Hepatocyte (in vitro differentiated cells): ENCODE measurements around the gene N4BP2L1. TPM values are rescaled to one million over a fixed set of nuclear protein-coding genes. Genes with fewer than 3 reads are reported as not detected.
A peak's percentile ranks its signal among the peaks of the same experiment; 100 is the strongest.

ENCODE experiments used
- DNase-seq: peaks from one replicate; pipeline ENCODE4 v3.0.0-alpha.2; 2016; ENCODE audit warnings: low spot score
- H2AFZ ChIP-seq: fragments of 200-600 bp; sonication (generic); 2 replicates; pipeline ENCODE4 v1.6.0; 2016; ENCODE audit warnings: antibody characterized with exemption, mild to moderate bottlenecking
- H3K27ac ChIP-seq: fragments of 200-600 bp; sonication (generic); 2 replicates; pipeline ENCODE4 v1.5.1; 2016; ENCODE audit warnings: mild to moderate bottlenecking
- H3K27me3 ChIP-seq: fragments of 200-600 bp; sonication (generic); 2 replicates; pipeline ENCODE4 v1.6.1; 2016
- H3K36me3 ChIP-seq: fragments of 200-600 bp; sonication (generic); replicated peaks from 2 replicates; pipeline ENCODE4 v1.5.1; 2016; ENCODE audit warnings: low read depth; ENCODE audit not compliant: insufficient read depth
- H3K4me1 ChIP-seq: fragments of 200-600 bp; sonication (generic); 2 replicates; pipeline ENCODE4 v1.5.1; 2016; ENCODE audit warnings: mild to moderate bottlenecking, moderate library complexity; ENCODE audit not compliant: insufficient read depth
- H3K4me2 ChIP-seq: fragments of 200-600 bp; sonication (generic); 2 replicates; pipeline ENCODE4 v1.6.0; 2016
- H3K4me3 ChIP-seq: fragments of 200-600 bp; sonication (generic); 2 replicates; pipeline ENCODE4 v1.5.1; 2016; ENCODE audit warnings: mild to moderate bottlenecking
- H3K79me2 ChIP-seq: fragments of 200-600 bp; sonication (generic); 2 replicates; pipeline ENCODE4 v1.6.0; 2017; ENCODE audit warnings: mild to moderate bottlenecking
- H3K9me2 ChIP-seq: fragments of 200-600 bp; sonication (generic); replicated peaks from 2 replicates; pipeline ENCODE4 v1.6.0; 2017; ENCODE audit warnings: mild to moderate bottlenecking; ENCODE audit not compliant: insufficient read depth
- H3K9me3 ChIP-seq: fragments of 200-600 bp; sonication (generic); 2 replicates; pipeline ENCODE4 v1.5.1; 2016; ENCODE audit warnings: low read depth, mild to moderate bottlenecking
- H4K20me1 ChIP-seq: fragments of 200-600 bp; sonication (generic); 2 replicates; pipeline ENCODE4 v1.6.0; 2016; ENCODE audit warnings: mild to moderate bottlenecking; ENCODE audit not compliant: insufficient read depth, poor library complexity, severe bottlenecking
- CTCF ChIP-seq: fragments of 200-600 bp; sonication (generic); IDR thresholded peaks from 2 replicates; pipeline ENCODE4 v1.5.1; 2016; ENCODE audit warnings: antibody characterized with exemption, mild to moderate bottlenecking; ENCODE audit not compliant: poor library complexity
- EZH2 ChIP-seq: fragments of 200-600 bp; sonication (generic); IDR thresholded peaks from 2 replicates; pipeline ENCODE4 v1.6.1; 2016; ENCODE audit warnings: antibody characterized with exemption, mild to moderate bottlenecking, borderline replicate concordance
- EZH2phosphoT487 ChIP-seq: fragments of 200-600 bp; sonication (generic); IDR thresholded peaks from one replicate; pipeline ENCODE4 v1.6.1; 2018; ENCODE audit warnings: antibody characterized with exemption, mild to moderate bottlenecking, low read depth, moderate library complexity; ENCODE audit not compliant: unreplicated experiment, severe bottlenecking
- WGBS: methylation state at CpG from one replicate; pipeline ENCODE4 v1.1.6; 2016; ENCODE audit warnings: low lambda C conversion rate; ENCODE audit errors: missing lambda C conversion rate; 5-methylcytosine and 5-hydroxymethylcytosine counted together
- polyA plus RNA-seq: library from polyadenylated mRNA; unstranded; fragments of >200 nt; fragmentation: Nextera tagmentation; extraction: Ambion mirVana; gene quantifications from 2 replicates; pipeline ENCODE4 v1.2.1, GENCODE V29; 2016
- total RNA-seq: library from RNA; depleted of rRNA; stranded (reverse); fragments of >200 nt; gene quantifications from 2 replicates; pipeline ENCODE4 v1.2.3, GENCODE V29; 2014

N4BP2L1 gene
- total and polyA plus RNA-seq, 2 experiments from 2014 or later: 4.8 to 7.1 TPM

GRCh38 chr13:32445461-32445860, 17.5 kb upstream of the N4BP2L1 start:
- no peak for TF ChIP-seq EZH2
- TF ChIP-seq CTCF: no peak
- no peak for TF ChIP-seq EZH2phosphoT487
- Histone ChIP-seq H3K4me3 (no peak overlapping the region), H3K4me1 (no peaks in the 10 kb centered on the region), H3K36me3 (no peaks in the 10 kb centered on the region), H2AFZ (no peak overlapping the region), H3K79me2 (no peaks in the 10 kb centered on the region), H3K4me2 (no peak overlapping the region), H3K27ac (no peak overlapping the region), H4K20me1 (no peaks in the 10 kb centered on the region), H3K27me3 (no peaks in the 10 kb centered on the region), H3K9me2 (no peaks in the 10 kb centered on the region), H3K9me3 (no peaks in the 10 kb centered on the region)
- no peak for DNase-seq
- WGBS: 94% methylated on average over 2 of the region's 2 CpGs

GRCh38 chr13:32443111-32443510, 15.2 kb upstream of the N4BP2L1 start:
- Histone ChIP-seq H3K4me1 (no peaks in the 10 kb centered on the region), H3K27me3 (no peaks in the 10 kb centered on the region), H4K20me1 (no peaks in the 10 kb centered on the region), H3K9me3 (no peaks in the 10 kb centered on the region), H3K9me2 (no peaks in the 10 kb centered on the region), H3K79me2 (no peaks in the 10 kb centered on the region), H3K4me2 (no peak overlapping the region), H3K36me3 (no peaks in the 10 kb centered on the region), H3K27ac (no peak overlapping the region), H3K4me3 (no peak overlapping the region), H2AFZ (no peak overlapping the region)
- 57% methylated on average over 2 of the region's 2 CpGs for WGBS
- DNase-seq: peak; percentile 16
- TF ChIP-seq EZH2phosphoT487 (no peak), EZH2 (no peak), CTCF (peak; percentile 34)

DNA sequence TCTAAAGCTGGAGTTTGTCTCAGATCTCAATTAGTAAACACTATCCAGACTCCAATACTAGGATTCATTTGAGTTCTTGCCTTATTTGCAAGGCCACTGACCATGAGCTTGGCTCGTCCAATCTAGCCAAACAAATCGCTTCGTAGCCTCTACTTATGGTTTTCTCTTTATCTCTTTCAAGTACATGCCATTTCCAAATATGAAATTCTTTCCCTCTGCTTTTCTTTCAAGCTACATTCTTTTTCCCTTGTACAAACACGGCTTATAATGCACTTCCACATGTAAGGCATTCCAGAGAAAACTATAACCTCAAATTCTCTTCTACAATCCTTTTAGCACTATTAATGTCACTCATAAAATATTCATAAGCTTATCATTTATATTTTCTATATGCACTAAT, 10.9 kb upstream of the N4BP2L1 start:
- no peaks in the 10 kb centered on the region for H3K4me1 ChIP-seq
- H3K9me3 ChIP-seq: no peaks in the 10 kb centered on the region
- 83% methylated on average over 4 of the region's 4 CpGs for WGBS
- no peak overlapping the region for H2AFZ ChIP-seq
- H3K27me3 ChIP-seq: no peaks in the 10 kb centered on the region
- H4K20me1 ChIP-seq: no peaks in the 10 kb centered on the region
- TF ChIP-seq EZH2phosphoT487 (no peak), CTCF (no peak), EZH2 (no peak)
- no peak for DNase-seq
- no peaks in the 10 kb centered on the region for H3K79me2 ChIP-seq
- no peak overlapping the region for H3K4me2 ChIP-seq
- no peaks in the 10 kb centered on the region for H3K36me3 ChIP-seq
- H3K4me3 ChIP-seq: no peak overlapping the region
- no peak overlapping the region for H3K27ac ChIP-seq
- no peaks in the 10 kb centered on the region for H3K9me2 ChIP-seq

GRCh38 chr13:32432856-32433255, 4.9 kb upstream of the N4BP2L1 start:
- Histone ChIP-seq H3K36me3 (no peaks in the 10 kb centered on the region), H3K27ac (no peak overlapping the region), H3K4me1 (peaks cover 7% of the 10 kb centered on the region), H3K4me2 (no peak overlapping the region), H3K79me2 (no peaks in the 10 kb centered on the region), H3K9me2 (no peaks in the 10 kb centered on the region), H4K20me1 (no peaks in the 10 kb centered on the region), H3K4me3 (no peak overlapping the region), H3K27me3 (no peaks in the 10 kb centered on the region), H2AFZ (no peak overlapping the region), H3K9me3 (no peaks in the 10 kb centered on the region)
- no peak for TF ChIP-seq EZH2phosphoT487
- no peak for TF ChIP-seq CTCF
- TF ChIP-seq EZH2: no peak
- no peak for DNase-seq
- WGBS: 91% methylated on average over 3 of the region's 3 CpGs
